Panc1 (cell line): ENCODE measurements around the gene HPDL. TPM values are rescaled to one million over a fixed set of nuclear protein-coding genes. Genes with fewer than 3 reads are reported as not detected.
"Not testable (repeated sequence)": the region's sequence is repeated elsewhere in the genome, so short reads cannot be mapped to it uniquely, and the experiment has no call there.

Experiments used
- ATAC-seq: fragments of 200-7000 bp; cut with Tn5 transposase; 2 replicates; pipeline ENCODE4 v1.9.1; 2020; ENCODE audit warnings: mild to moderate bottlenecking, moderate library complexity
- BruUV-seq: library from RNA; stranded (reverse); fragments of 400-500 nt; replicated peaks from 2 replicates; lab custom pipeline; 2021; lab: Mats Ljungman, UMichigan
- CTCF ChIA-PET: fragments of 300-600 bp; sonication (Branson Sonifier 250); formaldehyde crosslinking; loops from one replicate; lab custom pipeline; 2022; ENCODE audit warnings: antibody characterized with exemption; lab: Charles Lee
- POLR2A ChIA-PET: fragments of 300-600 bp; sonication (Branson Sonifier 250); formaldehyde crosslinking; loops from one replicate; lab custom pipeline; 2022; ENCODE audit warnings: antibody characterized with exemption; lab: Charles Lee
- DNase-seq: peaks from one replicate; pipeline ENCODE4 v3.0.0-alpha.2; 2010; ENCODE audit warnings: low read depth, low spot score
- H3K27ac ChIP-seq: 2 replicates; pipeline ENCODE4 v1.5.1; 2011; ENCODE audit warnings: mild to moderate bottlenecking, low read length, inconsistent platforms
- H3K27me3 ChIP-seq: fragments of 200-500 bp; sonication (Bioruptor generic); 2 replicates; pipeline ENCODE4 v1.6.0; 2014; ENCODE audit warnings: low read length, inconsistent platforms; ENCODE audit not compliant: control insufficient read depth, insufficient read depth
- H3K36me3 ChIP-seq: fragments of 200-500 bp; sonication (Bioruptor generic); 2 replicates; pipeline ENCODE4 v1.5.1; 2014; ENCODE audit warnings: inconsistent platforms, mild to moderate bottlenecking, low read length, moderate library complexity; ENCODE audit not compliant: control insufficient read depth, insufficient read depth
- H3K4me1 ChIP-seq: 2 replicates; pipeline ENCODE4 v1.5.1; 2011; ENCODE audit warnings: inconsistent platforms, mild to moderate bottlenecking, low read length, moderate library complexity; ENCODE audit not compliant: control insufficient read depth, insufficient read depth
- H3K4me3 ChIP-seq, 2 experiments: 2 replicates each; pipeline ENCODE4 v1.5.1; 2011 to 2012; ENCODE audit warnings: low read depth in 2 of 2, low read length in 2 of 2, mild to moderate bottlenecking in 2 of 2, inconsistent platforms in 1 of 2, moderate library complexity in 1 of 2
- H3K9me3 ChIP-seq: fragments of 200-500 bp; sonication (Bioruptor generic); 2 replicates; pipeline ENCODE4 v1.5.1; 2014; ENCODE audit warnings: low read depth, mild to moderate bottlenecking, inconsistent platforms, low read length, moderate library complexity; ENCODE audit not compliant: control insufficient read depth, insufficient read depth
- CTCF ChIP-seq: fragments of 450-650 bp; IDR thresholded peaks from 2 replicates; pipeline ENCODE4 v1.5.1; 2017; ENCODE audit warnings: mild to moderate bottlenecking
- POLR2AphosphoS5 ChIP-seq: IDR thresholded peaks from 2 replicates; pipeline ENCODE4 v1.6.1; 2012; ENCODE audit warnings: mild to moderate bottlenecking, low read depth, low read length, moderate library complexity
- SIN3A ChIP-seq: IDR thresholded peaks from 2 replicates; pipeline ENCODE4 v1.6.1; 2012; ENCODE audit warnings: low read depth, mild to moderate bottlenecking, low read length, moderate library complexity, borderline replicate concordance; ENCODE audit not compliant: insufficient read depth
- TCF7L2 ChIP-seq: IDR thresholded peaks from 2 replicates; pipeline ENCODE4 v1.6.1; 2011; ENCODE audit warnings: mild to moderate bottlenecking, low read depth, low read length, inconsistent platforms
- in situ Hi-C: cut with HindIII; loops from 2 replicates; pipeline ENCODE4 v1.10.0; 2016; ENCODE audit warnings: low sequenced_read_pairs, low pct_unique_long_range_greater_than_20kb
- intact Hi-C: fragments of 100-400 bp; cut with micrococcal nuclease; formaldehyde crosslinking; loops from one replicate; pipeline ENCODE4 v1.10.0; 2022; ENCODE audit not compliant: unreplicated experiment
- total RNA-seq: library from RNA; stranded (reverse); gene quantifications from one replicate; pipeline ENCODE4 v1.2.1, GENCODE V29; 2021; ENCODE audit not compliant: unreplicated experiment
- TF ChIP-seq, protein P1 (sequence below), 2 experiments: IDR thresholded peaks; 2 replicates each; pipeline ENCODE4 v1.6.1; 2011 to 2012; ENCODE audit warnings: low read depth in 2 of 2, control low read depth in 1 of 2, low read length in 1 of 2, mild to moderate bottlenecking in 1 of 2, moderate library complexity in 1 of 2; ENCODE audit not compliant: insufficient read depth in 1 of 2

The HPDL gene
- total RNA-seq, 1 experiment from 2014 or later: 1.9 TPM

GRCh38 chr1:45291002-45291401, 35.7 kb upstream of the HPDL start:
- H3K36me3 ChIP-seq, H3K27me3 ChIP-seq, ATAC-seq, H3K9me3 ChIP-seq, H3K27ac ChIP-seq, DNase-seq, H3K4me3 ChIP-seq, in situ Hi-C loops, BruUV-seq, POLR2A ChIA-PET, H3K4me1 ChIP-seq: not testable (repeated sequence)
- intact Hi-C loops: loop anchor here (10.0 kb wide), 1 partner anchor 86 kb away; the partner anchor contains the start of gene ZSWIM5
- CTCF ChIA-PET: interaction anchor here (0.7 kb wide), 1 partner anchor 17 kb away, joined by 5 read pairs; no protein-coding TSS in a partner anchor

GRCh38 chr1:45291716-45292115, 35.0 kb upstream of the HPDL start:
- Histone ChIP-seq H3K4me3 (no peak overlapping the region), H3K27ac (no peak overlapping the region), H3K9me3 (no peaks in the 10 kb centered on the region), H3K27me3 (no peaks in the 10 kb centered on the region), H3K4me1 (no peaks in the 10 kb centered on the region), H3K36me3 (no peaks in the 10 kb centered on the region)
- intact Hi-C loops: loop anchor here (10.0 kb wide), 1 partner anchor 87 kb away; the partner anchor contains the start of gene ZSWIM5
- ChIA-PET CTCF (interaction anchor here (0.9 kb wide), 1 partner anchor 12 kb away, joined by 6 read pairs; no protein-coding TSS in a partner anchor), POLR2A (no interaction called here)
- in situ Hi-C loops: no loop called here
- DNase-seq (no peak), ATAC-seq (no peak)
- no TSS peak for BruUV-seq
- TF ChIP-seq, protein P1, sequence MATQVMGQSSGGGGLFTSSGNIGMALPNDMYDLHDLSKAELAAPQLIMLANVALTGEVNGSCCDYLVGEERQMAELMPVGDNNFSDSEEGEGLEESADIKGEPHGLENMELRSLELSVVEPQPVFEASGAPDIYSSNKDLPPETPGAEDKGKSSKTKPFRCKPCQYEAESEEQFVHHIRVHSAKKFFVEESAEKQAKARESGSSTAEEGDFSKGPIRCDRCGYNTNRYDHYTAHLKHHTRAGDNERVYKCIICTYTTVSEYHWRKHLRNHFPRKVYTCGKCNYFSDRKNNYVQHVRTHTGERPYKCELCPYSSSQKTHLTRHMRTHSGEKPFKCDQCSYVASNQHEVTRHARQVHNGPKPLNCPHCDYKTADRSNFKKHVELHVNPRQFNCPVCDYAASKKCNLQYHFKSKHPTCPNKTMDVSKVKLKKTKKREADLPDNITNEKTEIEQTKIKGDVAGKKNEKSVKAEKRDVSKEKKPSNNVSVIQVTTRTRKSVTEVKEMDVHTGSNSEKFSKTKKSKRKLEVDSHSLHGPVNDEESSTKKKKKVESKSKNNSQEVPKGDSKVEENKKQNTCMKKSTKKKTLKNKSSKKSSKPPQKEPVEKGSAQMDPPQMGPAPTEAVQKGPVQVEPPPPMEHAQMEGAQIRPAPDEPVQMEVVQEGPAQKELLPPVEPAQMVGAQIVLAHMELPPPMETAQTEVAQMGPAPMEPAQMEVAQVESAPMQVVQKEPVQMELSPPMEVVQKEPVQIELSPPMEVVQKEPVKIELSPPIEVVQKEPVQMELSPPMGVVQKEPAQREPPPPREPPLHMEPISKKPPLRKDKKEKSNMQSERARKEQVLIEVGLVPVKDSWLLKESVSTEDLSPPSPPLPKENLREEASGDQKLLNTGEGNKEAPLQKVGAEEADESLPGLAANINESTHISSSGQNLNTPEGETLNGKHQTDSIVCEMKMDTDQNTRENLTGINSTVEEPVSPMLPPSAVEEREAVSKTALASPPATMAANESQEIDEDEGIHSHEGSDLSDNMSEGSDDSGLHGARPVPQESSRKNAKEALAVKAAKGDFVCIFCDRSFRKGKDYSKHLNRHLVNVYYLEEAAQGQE (IDR thresholded peaks at IDR 0.05; ENCODE audit: insufficient read depth in 1 of 2, low read depth in 2 of 2, low read length in 1 of 2): no peak
- TF ChIP-seq CTCF (no peak), TCF7L2 (no peak), SIN3A (no peak), POLR2AphosphoS5 (no peak)

DNA sequence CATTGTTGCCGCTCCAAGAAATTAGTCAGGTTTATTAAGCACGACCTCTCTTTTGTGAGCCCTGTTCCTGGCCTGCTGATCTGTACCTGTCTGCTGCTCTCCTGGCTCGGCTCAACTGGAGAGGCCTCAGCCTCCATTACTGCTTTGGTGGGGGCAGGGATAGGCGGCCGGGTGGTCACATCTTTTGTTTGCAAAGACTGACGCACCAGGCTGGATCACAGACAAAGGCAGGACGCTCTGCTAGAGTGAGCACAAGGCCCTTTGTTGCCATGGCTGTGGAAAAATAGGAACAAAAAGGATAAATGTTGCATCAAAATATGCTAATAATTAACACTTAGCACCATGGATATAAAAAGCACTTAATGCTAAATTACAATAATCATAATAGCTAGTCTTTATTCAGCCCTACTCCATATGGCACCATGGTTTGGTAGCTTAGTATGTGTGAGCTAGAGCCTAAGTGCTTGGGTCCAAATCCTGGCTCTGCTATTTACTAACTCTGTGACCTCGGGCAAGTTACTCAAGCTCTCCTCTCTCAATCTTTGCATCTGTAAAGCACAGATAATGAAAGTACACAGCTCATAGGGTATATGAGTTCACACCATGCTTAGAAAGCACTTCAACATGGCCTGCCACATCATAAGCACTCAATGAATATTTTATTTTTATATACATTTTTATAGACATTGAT, 28.9 kb upstream of the HPDL start:
- TF ChIP-seq, protein P1 (IDR thresholded peaks at IDR 0.05; ENCODE audit: insufficient read depth in 1 of 2, low read depth in 2 of 2, low read length in 1 of 2): no peak
- no peak for TF ChIP-seq CTCF
- no peak for TF ChIP-seq TCF7L2
- TF ChIP-seq SIN3A: no peak
- TF ChIP-seq POLR2AphosphoS5: no peak
- ATAC-seq (no peak), DNase-seq (no peak)
- no peaks in the 10 kb centered on the region for H3K36me3 ChIP-seq
- H3K27me3 ChIP-seq: no peaks in the 10 kb centered on the region
- no peak overlapping the region for H3K27ac ChIP-seq
- BruUV-seq: no TSS peak
- in situ Hi-C loops: no loop called here
- no peak overlapping the region for H3K4me3 ChIP-seq
- H3K4me1 ChIP-seq: no peaks in the 10 kb centered on the region
- H3K9me3 ChIP-seq: no peaks in the 10 kb centered on the region
- CTCF ChIA-PET: interaction anchor here (1.2 kb wide), 1 partner anchor 279 kb away, joined by 5 read pairs; no protein-coding TSS in a partner anchor
- POLR2A ChIA-PET: no interaction called here
- intact Hi-C loops: loop anchor here (10.0 kb wide), 1 partner anchor 93 kb away; the partner anchor contains the start of gene ZSWIM5
